ENCODE data around the gene YLPM1.
A peak's percentile ranks its signal among the peaks of the same experiment; 100 is the strongest.

YLPM1 gene

DNA sequence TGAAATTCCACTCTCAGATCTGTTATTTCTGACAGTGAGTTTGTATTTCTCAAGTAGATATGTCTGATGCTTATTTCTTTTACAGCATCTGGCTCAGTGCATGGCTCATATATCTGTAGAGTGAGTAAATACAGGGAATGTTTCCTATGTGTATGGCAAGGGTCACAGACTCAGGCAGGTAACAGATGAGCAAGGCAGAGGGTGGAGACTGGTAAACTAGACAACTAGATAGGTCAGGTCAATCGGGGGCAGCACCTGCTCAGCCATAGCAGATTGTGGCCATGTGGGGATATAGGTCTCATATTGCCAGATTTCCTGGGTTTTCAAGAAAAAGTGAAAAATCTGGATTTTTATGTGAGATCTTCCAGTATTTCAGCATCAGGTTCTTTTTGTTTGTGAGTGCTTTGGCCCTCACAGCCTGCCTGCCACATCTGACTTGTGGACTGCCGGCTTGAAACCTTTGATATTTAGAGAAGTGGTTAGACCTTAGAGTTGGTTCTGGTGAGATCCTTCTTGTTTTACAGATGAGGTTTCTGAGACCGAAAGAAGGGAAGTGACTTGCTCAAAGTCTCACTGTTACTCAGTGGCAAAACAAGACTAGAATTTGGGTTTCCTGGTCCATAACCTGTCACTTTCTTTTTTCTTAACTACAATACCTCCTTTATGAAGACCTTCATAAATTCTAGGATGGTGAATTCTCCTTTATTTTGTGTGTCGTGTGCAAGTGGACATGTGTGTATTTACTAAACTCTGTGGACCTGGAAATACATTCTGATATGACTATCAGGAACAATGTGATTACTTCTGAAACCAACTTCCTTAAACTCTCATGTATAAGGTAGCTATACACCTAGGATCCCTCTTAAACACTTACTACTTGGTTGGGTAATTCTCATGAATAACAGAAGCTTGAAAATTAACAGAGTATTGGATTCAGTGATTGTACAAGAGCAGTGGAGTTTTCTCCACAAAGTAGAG lies 78.4 kb downstream of the YLPM1 start:
- no peak for DNase-seq

GRCh38 chr14:74843653-74844052 lies 80.5 kb downstream of the YLPM1 start:
- no peak for DNase-seq

DNA sequence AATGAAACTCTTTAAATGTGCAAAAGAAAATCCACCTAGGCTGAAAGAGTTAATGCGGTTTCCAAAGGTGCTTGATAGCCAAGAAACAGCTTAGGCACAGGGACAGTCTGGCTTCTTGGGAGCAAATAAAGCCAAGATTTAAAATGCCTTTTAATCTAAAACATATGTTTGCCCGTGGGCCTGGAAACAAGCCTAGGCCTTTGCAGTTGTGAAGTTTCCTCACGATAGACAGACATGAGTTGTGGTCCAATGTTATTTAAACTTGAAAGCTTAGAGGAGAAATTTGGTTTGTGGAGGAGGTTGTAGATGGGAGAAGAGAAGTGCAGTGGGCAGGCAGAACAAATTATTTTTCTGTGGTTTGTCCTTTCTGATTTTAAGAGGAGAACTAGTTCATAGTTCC lies 83.1 kb downstream of the YLPM1 start:
- no peak for DNase-seq

GRCh38 chr14:74846968-74847665 lies 84.0 kb downstream of the YLPM1 start:
- no peak for DNase-seq

GRCh38 chr14:74848768-74849167 lies 85.7 kb downstream of the YLPM1 start:
- DNase-seq: no peak

DNA sequence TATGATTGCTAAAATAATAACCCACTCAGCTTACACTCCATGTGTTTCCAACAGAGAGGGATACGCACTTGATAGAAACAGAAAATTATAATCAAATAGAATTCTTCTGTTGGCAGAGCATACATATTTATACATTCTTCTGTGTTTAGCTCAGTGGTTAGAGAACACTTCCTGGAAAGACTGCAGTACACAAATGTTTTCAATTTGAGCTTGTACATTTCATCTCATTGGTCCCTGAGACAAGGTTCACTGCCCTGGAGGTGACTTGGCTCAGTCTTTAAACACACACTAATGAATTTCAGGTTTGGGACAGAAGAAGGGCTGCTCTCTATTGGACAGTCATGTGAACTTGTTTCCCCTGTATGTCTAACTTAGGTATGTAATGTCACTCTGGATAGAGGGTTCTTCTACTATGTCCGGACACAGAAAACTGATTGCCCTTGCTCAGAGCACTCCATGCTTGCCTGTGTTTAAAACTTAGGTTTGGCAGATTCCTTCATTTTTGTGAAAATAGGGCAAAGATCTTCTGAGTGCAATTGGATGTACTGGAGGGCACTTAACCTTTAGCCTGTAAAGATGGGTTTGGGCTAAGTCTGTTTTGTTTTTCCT lies 89.9 kb downstream of the YLPM1 start:
- DNase-seq: no peak

DNA sequence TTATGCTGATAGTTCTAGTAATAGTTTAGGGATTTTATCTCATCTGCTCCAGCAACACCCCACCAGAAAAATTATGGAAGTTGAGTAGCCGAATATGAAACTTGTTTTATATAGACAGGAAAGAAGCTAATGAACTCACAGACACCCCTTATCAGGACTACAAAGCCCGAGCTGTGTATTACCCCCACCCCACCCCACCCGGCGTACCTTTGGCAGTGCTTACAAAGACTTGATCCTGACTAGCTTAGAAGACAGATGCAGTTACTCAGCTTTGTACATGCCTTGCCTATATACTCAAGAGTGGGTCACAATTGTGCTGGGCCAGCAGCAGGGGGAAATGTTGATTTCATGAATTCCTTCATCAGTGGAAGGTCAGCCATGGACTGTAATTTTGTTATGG lies 90.5 kb downstream of the YLPM1 start:
- DNase-seq: no peak

DNA sequence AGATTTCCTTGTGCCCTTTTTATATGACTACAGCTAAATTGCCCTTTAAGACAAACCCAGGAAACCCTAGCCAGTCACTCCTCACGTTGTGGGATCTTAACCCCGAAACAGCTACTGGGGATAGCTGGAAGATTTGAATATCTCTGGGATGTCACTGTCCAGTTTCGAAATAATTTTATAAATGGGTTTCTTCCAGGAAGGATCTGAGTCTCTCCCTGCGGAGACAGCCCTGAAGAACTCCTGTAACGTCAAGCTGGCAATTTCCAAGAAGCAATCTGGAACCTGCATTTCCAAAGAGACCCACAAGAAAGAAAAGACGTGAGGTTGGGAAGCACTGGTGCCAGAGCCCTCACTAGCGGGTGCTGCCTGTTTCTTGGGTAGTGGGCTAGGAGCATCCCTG lies 91.9 kb downstream of the YLPM1 start:
- DNase-seq: no peak

- no peak for DNase-seq
Observed at GRCh38 chr14:74855945-74856344, 92.8 kb downstream of the YLPM1 start.

DNA sequence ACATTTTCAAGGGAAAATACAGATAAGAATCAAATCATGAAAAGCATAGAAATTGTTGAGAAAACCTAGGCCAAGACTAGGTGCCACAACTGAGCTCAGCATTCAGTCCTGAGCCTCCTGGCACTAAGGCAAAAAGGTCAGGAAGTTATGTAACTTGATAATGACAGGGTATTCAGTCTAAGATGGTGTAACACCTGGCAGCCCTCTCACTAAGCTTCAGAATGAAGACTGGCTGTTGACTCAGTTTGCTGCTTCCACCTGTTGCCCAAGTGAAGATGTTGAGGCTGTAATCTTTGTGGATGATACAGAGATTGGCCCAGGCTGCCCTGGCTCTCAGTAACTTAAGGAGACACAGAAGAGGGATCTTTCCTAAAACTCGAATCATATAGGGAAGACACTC lies 93.2 kb downstream of the YLPM1 start:
- DNase-seq: no peak

- no peak for DNase-seq
Observed at GRCh38 chr14:74858022-74858421, 94.9 kb downstream of the YLPM1 start.

- DNase-seq: no peak
Observed at GRCh38 chr14:74859757-74860552, 96.8 kb downstream of the YLPM1 start.

DNA sequence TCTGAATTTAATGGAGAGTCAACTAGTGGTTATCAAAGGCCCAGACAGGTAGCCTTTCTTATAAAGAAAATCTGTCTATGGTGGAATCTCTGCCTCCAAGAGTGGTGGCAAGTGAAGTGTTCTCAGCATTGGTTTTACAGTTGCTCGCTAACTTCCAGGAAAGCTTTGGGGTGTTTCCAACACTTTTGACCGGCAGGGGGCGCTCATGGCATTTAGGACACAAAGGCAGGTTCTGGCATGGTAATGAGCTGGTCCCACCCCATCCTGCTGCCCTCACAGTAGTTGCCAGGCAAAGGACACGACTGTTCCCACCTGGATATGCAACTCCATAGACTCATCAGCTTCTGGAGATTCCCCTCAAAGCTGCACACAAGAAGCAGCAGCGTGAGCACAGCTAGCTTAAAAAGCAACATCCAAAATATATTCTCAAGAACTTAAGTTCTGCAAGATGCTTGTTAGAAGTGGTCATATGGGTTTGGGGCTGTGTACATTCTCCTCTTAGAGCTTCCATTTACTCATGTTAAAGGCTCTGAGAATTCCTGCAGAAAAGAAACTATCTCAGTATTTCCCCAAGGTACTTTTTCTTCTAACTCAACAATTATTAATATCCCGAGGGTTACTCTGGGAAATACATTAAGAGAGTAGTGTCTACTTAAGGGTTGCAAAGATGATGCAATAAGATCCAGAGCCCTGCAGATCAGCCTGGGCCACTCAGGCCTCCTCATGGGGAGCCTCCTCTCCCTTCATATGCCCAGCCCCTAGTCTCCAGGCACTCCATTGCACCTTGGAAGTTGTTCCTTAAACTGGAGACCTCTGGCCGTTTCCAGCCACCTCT lies 98.0 kb downstream of the YLPM1 start:
- DNase-seq: peak; percentile 40

DNA sequence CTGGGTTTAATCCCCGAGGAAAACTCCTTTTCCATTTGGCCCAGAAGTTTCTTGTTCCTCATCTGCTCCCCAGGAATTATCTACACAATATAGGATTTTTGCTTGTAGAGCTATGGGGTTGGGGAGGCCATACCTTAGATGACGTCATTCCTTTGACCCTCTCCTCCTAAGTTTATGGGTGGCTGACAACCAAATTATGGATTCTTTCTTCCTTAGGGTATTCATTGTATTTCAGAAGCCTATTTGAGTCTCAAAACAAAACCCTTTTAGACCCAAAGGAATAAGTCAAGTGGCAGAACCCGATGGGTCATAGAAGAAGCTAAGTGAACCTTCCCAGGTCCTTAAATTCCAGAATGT lies 98.6 kb downstream of the YLPM1 start:
- no peak for DNase-seq

DNA sequence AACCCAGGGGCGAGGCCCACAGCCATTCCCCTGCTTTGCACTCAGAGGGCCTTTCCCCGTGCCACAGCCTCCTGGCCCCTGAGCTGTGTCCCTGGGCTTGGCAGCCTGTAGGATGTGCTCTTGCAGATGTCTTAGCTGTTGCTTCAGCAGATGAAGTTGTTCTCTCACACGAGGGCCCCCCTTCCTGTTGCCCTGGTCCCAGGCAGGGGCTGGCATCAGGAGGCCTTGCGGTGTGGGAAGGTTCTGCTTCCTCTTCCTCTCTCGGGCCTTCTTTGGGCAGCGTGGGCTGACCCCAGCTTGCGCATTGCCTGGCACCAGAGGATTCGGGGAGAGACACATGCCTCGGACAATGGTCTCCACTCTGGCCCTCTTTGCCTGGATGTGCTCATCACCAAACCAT lies 100.2 kb downstream of the YLPM1 start:
- no peak for DNase-seq

DNA sequence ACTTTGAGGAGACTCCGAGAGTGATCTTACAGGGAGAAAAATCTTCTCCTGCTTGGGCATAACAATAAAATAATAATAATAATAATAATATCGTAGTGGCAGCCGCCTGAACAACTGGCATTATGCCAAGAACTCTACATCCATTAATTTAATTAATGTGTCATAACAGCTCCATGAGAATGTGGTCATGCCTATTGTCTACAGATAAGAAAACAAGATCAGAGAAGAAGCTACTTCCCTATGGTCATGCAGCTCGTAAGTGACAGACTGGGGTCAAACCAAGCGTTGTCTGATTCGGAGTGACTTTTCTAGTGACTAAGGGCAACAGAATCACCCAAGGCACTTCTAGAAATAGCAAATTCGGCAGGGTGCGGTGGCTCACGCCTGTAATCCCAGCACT lies 101.1 kb downstream of the YLPM1 start:
- no peak for DNase-seq

- DNase-seq: no peak
Observed at GRCh38 chr14:74865156-74865555, 102.0 kb downstream of the YLPM1 start.

DNA sequence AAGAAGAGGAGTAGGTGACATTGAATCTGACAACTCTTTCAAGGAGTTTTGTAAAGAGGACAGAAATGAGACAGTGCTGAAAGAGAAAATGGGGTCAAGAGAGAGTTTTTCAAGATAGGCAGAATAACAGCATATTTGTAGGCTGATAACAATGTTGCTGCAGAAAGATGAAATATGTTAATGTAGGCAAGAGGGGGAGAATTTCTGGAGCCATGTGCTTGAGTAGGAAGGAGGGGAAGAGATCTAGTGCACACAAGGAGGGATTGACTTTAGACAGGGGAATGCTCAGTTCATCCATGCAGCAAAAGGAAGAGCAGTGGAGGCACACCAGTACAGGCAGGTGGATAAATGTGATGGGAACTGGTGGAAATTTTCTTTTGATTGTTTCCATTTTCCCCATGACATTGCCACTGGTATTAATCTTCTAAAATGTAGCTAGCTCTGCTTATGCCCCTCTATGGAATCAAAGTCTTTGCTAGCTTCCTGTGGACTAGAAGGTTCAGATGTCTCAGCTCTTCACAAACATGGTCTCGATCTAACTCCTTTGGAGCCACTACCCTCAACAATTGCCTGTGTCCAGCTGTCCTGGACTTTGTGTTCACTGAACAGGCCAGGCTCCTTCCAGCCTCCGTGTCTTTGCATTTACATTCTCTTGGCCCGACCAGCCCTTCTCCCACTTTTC lies 103.7 kb downstream of the YLPM1 start:
- no peak for DNase-seq

- DNase-seq: peak; percentile 69
Observed at GRCh38 chr14:74867673-74868072, 104.6 kb downstream of the YLPM1 start.

- no peak for DNase-seq
Observed at GRCh38 chr14:74868739-74869138, 105.6 kb downstream of the YLPM1 start.

- no peak for DNase-seq
Observed at GRCh38 chr14:74871819-74872218, 108.7 kb downstream of the YLPM1 start.
